WERI-Rb-1 (cell line): ENCODE measurements around the gene TMEM80.

Experiments
- DNase-seq: peaks from one replicate; pipeline ENCODE4 v3.0.0-alpha.2; 2020
- H3K27ac ChIP-seq: fragments of 250-450 bp; sonication (Bioruptor Pico); 2 replicates; pipeline ENCODE4 v1.5.1; 2020; ENCODE audit warnings: mild to moderate bottlenecking, moderate library complexity
- H3K27me3 ChIP-seq: fragments of 250-450 bp; sonication (Bioruptor Pico); 2 replicates; pipeline ENCODE4 v1.5.1; 2021; ENCODE audit warnings: mild to moderate bottlenecking, low read depth, moderate library complexity; ENCODE audit not compliant: insufficient read depth, severe bottlenecking
- H3K36me3 ChIP-seq: fragments of 250-450 bp; sonication (Bioruptor Pico); 2 replicates; pipeline ENCODE4 v1.5.1; 2020; ENCODE audit warnings: mild to moderate bottlenecking, moderate library complexity
- H3K4me3 ChIP-seq: 2 replicates; pipeline ENCODE4 v1.5.1; 2011; ENCODE audit warnings: low read depth, mild to moderate bottlenecking, control low read depth, low read length
- H3K9me3 ChIP-seq: fragments of 250-450 bp; sonication (Bioruptor Pico); 2 replicates; pipeline ENCODE4 v1.5.1; 2021; ENCODE audit warnings: mild to moderate bottlenecking, moderate library complexity; ENCODE audit not compliant: severe bottlenecking
- TF ChIP-seq, protein P1 (sequence below): IDR thresholded peaks from 2 replicates; pipeline ENCODE4 v1.5.1; 2011; ENCODE audit warnings: low read depth, mild to moderate bottlenecking, control low read depth, inconsistent platforms, low read length

Gene TMEM80

DNA sequence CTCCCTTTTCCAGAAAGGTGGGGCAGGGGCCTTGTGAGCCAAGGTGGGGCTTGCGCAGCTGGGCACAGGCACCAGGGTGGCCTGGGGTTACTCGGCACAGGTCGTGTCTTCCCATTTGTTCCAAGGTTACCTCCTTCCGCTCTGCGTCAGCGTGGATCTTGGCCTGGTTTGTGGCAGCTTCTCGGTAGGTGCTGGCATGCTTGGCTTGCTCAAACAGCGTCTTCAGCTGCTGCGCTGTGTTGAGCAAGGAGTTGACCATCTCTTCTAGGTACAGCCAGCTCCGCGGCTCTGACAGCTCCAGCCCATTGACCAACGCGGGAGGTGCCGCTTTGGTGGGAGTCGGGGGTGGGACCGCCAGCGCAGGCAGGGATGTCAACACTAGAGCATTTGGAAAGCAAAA lies 21.2 kb upstream of the TMEM80 start:
- DNase-seq, result no peak
- peaks cover 57% of the 10 kb centered on the region for H3K36me3 ChIP-seq

DNA sequence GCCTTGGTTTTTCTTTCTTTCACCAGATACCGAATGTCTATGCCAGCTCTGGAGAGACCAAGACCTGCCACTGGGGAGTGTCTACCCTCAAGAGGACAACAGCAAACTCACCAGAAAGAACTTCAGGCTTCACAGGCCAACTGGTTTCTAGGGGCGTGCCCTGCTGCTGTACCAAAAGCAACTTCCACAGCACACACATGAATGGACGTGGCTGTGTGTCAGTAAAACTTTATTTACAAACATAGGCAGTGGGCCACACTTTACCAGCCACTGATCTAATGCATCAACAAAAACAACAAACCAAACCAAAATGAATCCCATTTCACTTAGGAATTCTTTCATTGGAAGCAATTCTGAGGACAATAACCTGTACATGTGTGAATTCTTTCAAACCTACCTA lies 17.3 kb upstream of the TMEM80 start:
- Histone ChIP-seq H3K9me3 (no peaks in the 10 kb centered on the region), H3K27ac (no peak overlapping the region), H3K27me3 (no peaks in the 10 kb centered on the region), H3K36me3 (peaks cover 71% of the 10 kb centered on the region), H3K4me3 (no peak overlapping the region)
- DNase-seq, result no peak
- TF ChIP-seq, protein P1, sequence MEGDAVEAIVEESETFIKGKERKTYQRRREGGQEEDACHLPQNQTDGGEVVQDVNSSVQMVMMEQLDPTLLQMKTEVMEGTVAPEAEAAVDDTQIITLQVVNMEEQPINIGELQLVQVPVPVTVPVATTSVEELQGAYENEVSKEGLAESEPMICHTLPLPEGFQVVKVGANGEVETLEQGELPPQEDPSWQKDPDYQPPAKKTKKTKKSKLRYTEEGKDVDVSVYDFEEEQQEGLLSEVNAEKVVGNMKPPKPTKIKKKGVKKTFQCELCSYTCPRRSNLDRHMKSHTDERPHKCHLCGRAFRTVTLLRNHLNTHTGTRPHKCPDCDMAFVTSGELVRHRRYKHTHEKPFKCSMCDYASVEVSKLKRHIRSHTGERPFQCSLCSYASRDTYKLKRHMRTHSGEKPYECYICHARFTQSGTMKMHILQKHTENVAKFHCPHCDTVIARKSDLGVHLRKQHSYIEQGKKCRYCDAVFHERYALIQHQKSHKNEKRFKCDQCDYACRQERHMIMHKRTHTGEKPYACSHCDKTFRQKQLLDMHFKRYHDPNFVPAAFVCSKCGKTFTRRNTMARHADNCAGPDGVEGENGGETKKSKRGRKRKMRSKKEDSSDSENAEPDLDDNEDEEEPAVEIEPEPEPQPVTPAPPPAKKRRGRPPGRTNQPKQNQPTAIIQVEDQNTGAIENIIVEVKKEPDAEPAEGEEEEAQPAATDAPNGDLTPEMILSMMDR, result no peak

More for the DNA sequence above, 21.2 kb upstream of the TMEM80 start:
- no peak overlapping the region for H3K27ac ChIP-seq
- TF ChIP-seq, protein P1, result no peak
- H3K27me3 ChIP-seq, result no peaks in the 10 kb centered on the region
- no peaks in the 10 kb centered on the region for H3K9me3 ChIP-seq
- no peak overlapping the region for H3K4me3 ChIP-seq

DNA sequence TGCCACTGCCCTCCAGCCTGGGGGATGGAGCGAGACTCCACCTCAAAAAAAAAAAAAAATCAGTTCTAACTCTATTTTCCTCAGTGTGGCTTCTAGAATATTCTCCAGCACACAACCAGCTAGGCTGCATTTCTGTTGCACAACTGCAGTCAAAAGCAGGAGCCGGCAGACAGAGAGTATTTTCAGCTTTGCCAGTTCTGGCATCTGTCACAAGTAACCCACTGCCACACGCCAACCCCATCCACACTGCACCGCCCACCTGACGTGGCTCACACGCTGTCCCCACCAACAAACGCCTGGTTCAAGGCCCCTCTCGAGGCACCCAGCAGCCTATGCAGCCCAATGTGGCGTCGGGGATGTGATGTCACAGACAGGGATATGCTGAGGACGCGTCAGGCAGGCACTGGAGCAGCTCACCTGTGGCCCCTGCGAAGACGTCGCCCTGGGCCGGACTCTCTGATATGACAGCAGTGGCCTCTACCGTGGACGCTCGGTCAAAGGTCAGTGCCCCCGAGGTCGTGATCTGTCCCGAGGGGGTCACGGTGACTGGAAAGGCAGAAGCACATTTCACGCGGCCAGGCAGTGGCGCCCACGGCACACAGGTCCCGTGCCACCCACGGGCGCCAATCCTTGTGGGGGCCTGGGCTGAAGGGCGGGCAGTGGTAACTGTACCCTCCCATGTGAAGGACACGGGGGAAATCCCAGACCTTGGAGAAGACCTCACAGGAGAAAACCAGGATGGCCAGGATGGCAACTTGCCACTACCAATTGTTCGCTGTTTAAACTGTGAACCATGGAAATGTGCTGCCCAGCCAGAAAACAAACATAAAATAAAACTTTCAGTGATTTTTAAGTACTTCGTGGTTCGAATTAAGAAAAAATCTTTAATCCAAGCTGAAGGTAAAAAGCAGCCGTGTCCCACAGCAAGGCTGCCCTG lies 16.1 kb upstream of the TMEM80 start:
- H3K9me3 ChIP-seq, result no peaks in the 10 kb centered on the region
- TF ChIP-seq, protein P1, result no peak
- no peak overlapping the region for H3K4me3 ChIP-seq
- H3K27me3 ChIP-seq, result no peaks in the 10 kb centered on the region
- no peak for DNase-seq
- H3K36me3 ChIP-seq, result peaks cover 69% of the 10 kb centered on the region
- no peak overlapping the region for H3K27ac ChIP-seq

DNA sequence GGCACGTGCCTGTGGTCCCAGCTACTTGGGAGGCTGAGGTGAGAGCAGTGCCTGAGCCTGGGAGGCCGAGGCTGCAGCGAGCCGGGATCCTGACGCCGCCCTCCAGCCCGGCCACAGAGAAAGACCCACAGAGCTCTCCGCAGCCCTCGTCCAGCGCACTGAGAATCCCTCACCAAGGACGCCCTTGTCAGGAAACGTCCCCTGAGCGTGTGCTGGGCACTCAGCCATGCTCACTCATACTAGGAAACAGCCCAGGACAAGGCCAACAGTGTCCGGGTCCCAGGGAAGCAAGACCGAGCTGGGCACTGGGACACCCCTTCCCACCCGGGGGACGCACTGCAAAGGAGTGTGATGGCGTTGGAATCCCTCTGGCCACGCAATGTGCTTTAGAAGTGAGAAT lies 15.1 kb upstream of the TMEM80 start:
- Histone ChIP-seq H3K9me3 (no peaks in the 10 kb centered on the region), H3K36me3 (peaks cover 71% of the 10 kb centered on the region), H3K27me3 (no peaks in the 10 kb centered on the region), H3K27ac (no peak overlapping the region), H3K4me3 (no peak overlapping the region)
- TF ChIP-seq, protein P1, result no peak
- no peak for DNase-seq

DNA sequence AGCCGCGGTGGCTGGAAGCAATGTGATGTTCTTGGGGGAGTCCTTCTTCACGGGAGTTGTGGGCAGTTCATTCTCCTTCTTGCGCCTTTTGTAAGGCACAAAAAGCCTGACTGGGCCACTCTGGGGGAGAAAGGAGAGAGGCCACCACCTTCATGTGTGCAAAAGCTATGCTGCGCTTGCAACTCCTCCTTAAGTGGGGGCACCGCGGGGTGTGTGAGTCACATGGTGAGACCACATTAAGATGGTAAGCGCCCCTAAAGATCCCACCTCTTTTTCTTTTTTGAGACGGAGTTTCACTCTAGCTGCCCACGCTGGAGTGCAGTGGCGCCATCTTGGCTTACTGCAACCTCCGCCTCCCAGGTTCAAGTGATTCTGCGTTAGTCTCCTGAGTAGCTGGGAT lies 14.6 kb upstream of the TMEM80 start:
- DNase-seq, result no peak
- no peak overlapping the region for H3K27ac ChIP-seq
- TF ChIP-seq, protein P1, result no peak
- no peaks in the 10 kb centered on the region for H3K27me3 ChIP-seq
- H3K4me3 ChIP-seq, result no peak overlapping the region
- no peaks in the 10 kb centered on the region for H3K9me3 ChIP-seq
- peaks cover 73% of the 10 kb centered on the region for H3K36me3 ChIP-seq
